Vagina (tissue), 2 donors: ENCODE results near the gene NRP2. TPM values are rescaled to one million over a fixed set of nuclear protein-coding genes. Genes with fewer than 3 reads are reported as not detected.
A peak's percentile ranks its signal among the peaks of the same experiment; 100 is the strongest.

Source experiments
- DNase-seq, 2 donors: peaks; one replicate each; pipeline ENCODE4 v3.0.0-alpha.2; 2017; ENCODE audit errors: extremely low spot score in 2 of 2
- H3K27ac ChIP-seq: fragments of 200-600 bp; sonication (generic); one replicate; pipeline ENCODE4 v1.5.1; 2019
- H3K27me3 ChIP-seq: fragments of 200-600 bp; sonication (generic); one replicate; pipeline ENCODE4 v1.5.1; 2019
- H3K36me3 ChIP-seq, 2 donors: fragments of 200-600 bp; sonication (generic); one replicate each; pipeline ENCODE4 v1.5.1; 2017 to 2019
- H3K4me1 ChIP-seq: fragments of 200-600 bp; sonication (generic); one replicate; pipeline ENCODE4 v1.5.1; 2019
- H3K4me3 ChIP-seq, 2 donors: fragments of 200-600 bp; sonication (generic); 1 replicate in 1 of 2; 2 replicates in 1 of 2; pipeline ENCODE4 v1.5.1; 2016 to 2019
- H3K9me3 ChIP-seq: fragments of 200-600 bp; sonication (generic); one replicate; pipeline ENCODE4 v1.5.1; 2019
- POLR2A ChIP-seq, 2 donors: fragments of 450-650 bp; IDR thresholded peaks; one replicate each; pipeline ENCODE4 v1.6.1; 2017; ENCODE audit warnings: antibody characterized with exemption in 2 of 2, mild to moderate bottlenecking in 2 of 2, moderate library complexity in 2 of 2
- POLR2AphosphoS5 ChIP-seq, 2 donors: sonication (generic); formaldehyde crosslinking; IDR thresholded peaks; one replicate each; pipeline ENCODE4 v1.9.0; 2017; ENCODE audit warnings: antibody characterized with exemption in 2 of 2, mild to moderate bottlenecking in 2 of 2, low read depth in 1 of 2; ENCODE audit not compliant: insufficient read depth in 1 of 2
- intact Hi-C: fragments of 100-400 bp; cut with DNase I; formaldehyde crosslinking; loops from one replicate; pipeline ENCODE4 v1.15.1; 2023
- total RNA-seq: library from RNA; depleted of rRNA; stranded (reverse); fragments of >200 nt; gene quantifications from one replicate; pipeline ENCODE4 v1.2.3, GENCODE V29; 2016
- TF ChIP-seq, protein P1 (sequence below), 3 experiments: fragments of 450-650 bp in 2 of 3; fragments of 200-600 bp in 1 of 3; sonication (generic) in 1 of 3; IDR thresholded peaks; one replicate each; pipeline ENCODE4 v1.5.1; 2017 to 2019; ENCODE audit warnings: antibody characterized with exemption in 3 of 3, mild to moderate bottlenecking in 2 of 3, moderate library complexity in 2 of 3

Gene NRP2
- total RNA-seq, 1 donor from 2014 or later, result 65.6 TPM

DNA sequence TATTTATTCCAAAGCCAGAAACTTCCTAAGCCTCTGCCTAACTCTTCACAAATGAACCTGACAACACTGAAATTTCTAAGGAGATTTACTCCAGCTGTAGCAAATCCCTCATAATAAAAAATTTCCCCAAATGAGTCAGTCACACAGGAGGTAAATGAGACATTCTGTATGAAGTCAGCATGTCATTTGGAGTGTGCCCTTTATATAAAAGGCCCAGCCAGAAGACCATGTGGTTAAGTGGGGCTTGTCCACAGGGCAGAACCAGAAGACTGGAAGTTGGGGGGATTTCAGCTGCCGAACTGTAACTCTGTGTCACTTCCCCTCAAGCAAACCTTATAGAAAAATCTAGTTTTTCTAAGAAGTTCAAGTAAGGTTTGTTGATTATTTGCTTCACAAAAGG, 30.2 kb downstream of the NRP2 start:
- Histone ChIP-seq H3K9me3 (no peaks in the 10 kb centered on the region), H3K36me3 (no peaks in the 10 kb centered on the region), H3K27ac (no peak overlapping the region), H3K27me3 (no peaks in the 10 kb centered on the region), H3K4me1 (peaks cover 11% of the 10 kb centered on the region), H3K4me3 (no peak overlapping the region)
- intact Hi-C loops, result no loop called here
- TF ChIP-seq, protein P1, sequence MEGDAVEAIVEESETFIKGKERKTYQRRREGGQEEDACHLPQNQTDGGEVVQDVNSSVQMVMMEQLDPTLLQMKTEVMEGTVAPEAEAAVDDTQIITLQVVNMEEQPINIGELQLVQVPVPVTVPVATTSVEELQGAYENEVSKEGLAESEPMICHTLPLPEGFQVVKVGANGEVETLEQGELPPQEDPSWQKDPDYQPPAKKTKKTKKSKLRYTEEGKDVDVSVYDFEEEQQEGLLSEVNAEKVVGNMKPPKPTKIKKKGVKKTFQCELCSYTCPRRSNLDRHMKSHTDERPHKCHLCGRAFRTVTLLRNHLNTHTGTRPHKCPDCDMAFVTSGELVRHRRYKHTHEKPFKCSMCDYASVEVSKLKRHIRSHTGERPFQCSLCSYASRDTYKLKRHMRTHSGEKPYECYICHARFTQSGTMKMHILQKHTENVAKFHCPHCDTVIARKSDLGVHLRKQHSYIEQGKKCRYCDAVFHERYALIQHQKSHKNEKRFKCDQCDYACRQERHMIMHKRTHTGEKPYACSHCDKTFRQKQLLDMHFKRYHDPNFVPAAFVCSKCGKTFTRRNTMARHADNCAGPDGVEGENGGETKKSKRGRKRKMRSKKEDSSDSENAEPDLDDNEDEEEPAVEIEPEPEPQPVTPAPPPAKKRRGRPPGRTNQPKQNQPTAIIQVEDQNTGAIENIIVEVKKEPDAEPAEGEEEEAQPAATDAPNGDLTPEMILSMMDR (IDR thresholded peaks at IDR 0.05), result no peak
- no peak for TF ChIP-seq POLR2A (IDR thresholded peaks at IDR 0.05)
- TF ChIP-seq POLR2AphosphoS5 (IDR thresholded peaks at IDR 0.05; ENCODE audit: insufficient read depth in 1 of 2, low read depth in 1 of 2), result no peak
- DNase-seq, result no peak

DNA sequence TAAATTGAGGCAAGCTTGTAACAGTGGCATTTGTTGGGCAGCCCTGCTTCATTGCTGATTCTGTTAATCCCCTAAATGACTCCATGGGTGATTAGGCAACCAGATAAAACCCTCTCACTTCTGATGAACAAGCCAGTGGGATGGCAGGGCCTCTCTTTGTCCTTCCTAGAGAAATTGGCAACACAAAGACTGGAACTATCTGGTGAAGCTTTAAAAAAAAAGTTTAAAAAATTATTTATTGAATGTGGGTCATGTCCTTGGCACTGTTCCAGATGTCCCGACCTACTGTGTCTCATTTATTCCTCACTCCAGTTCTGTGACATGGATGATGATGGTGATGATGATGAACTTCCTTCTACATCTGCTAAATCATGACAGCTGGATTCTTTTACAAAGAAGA, 30.8 kb downstream of the NRP2 start:
- no peak overlapping the region for H3K27ac ChIP-seq

DNA sequence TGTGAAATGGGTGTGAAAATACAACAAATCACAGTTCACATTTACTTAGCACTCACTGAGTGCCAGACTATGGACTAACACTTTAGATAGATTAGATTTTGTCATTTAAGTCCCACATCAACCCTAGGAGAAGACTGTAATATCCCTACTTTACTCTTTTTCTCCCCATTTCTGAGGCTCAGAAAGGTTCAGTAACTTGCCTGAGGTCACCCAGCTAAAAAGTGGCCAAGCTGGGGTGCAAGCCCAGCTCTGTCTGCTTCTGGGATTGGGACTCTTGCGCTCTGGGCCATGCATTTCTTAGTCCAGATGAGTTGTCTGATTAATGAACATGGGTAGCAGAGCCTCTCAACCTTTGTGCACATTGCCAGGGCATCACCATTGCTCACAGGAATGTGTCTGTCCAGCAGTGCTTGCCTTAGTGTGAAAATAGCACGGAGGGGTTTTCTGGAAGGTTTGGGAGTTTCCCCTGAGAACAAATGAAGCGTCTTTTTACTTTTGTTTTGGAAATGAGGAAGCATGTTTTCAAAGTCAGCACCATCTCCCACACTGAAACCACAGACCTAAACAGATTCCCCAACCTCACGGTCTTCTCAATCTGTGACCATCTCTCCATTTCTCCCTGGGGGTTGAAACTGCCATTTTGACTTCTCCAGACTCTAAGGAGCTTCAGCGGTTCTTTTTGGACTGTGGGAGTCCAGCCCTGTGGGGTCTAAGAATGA, 31.9 kb downstream of the NRP2 start:
- intact Hi-C loops, result no loop called here
- TF ChIP-seq POLR2A (IDR thresholded peaks at IDR 0.05), result no peak
- H3K4me3 ChIP-seq, result no peak overlapping the region
- H3K27me3 ChIP-seq, result no peaks in the 10 kb centered on the region
- no peaks in the 10 kb centered on the region for H3K9me3 ChIP-seq
- DNase-seq, result no peak
- no peaks in the 10 kb centered on the region for H3K36me3 ChIP-seq
- peak overlapping the region; percentile 22 for H3K27ac ChIP-seq
- peaks cover 10% of the 10 kb centered on the region for H3K4me1 ChIP-seq

More for the DNA sequence above, 30.8 kb downstream of the NRP2 start:
- intact Hi-C loops, result no loop called here
- no peak overlapping the region for H3K4me3 ChIP-seq
- no peak for DNase-seq
- TF ChIP-seq POLR2A (IDR thresholded peaks at IDR 0.05) (no peak), POLR2AphosphoS5 (IDR thresholded peaks at IDR 0.05; ENCODE audit: insufficient read depth in 1 of 2, low read depth in 1 of 2) (no peak)
- TF ChIP-seq, protein P1 (IDR thresholded peaks at IDR 0.05), result no peak
- no peaks in the 10 kb centered on the region for H3K27me3 ChIP-seq
- H3K36me3 ChIP-seq, result no peaks in the 10 kb centered on the region
- H3K4me1 ChIP-seq, result peaks cover 6% of the 10 kb centered on the region
- no peaks in the 10 kb centered on the region for H3K9me3 ChIP-seq

DNA sequence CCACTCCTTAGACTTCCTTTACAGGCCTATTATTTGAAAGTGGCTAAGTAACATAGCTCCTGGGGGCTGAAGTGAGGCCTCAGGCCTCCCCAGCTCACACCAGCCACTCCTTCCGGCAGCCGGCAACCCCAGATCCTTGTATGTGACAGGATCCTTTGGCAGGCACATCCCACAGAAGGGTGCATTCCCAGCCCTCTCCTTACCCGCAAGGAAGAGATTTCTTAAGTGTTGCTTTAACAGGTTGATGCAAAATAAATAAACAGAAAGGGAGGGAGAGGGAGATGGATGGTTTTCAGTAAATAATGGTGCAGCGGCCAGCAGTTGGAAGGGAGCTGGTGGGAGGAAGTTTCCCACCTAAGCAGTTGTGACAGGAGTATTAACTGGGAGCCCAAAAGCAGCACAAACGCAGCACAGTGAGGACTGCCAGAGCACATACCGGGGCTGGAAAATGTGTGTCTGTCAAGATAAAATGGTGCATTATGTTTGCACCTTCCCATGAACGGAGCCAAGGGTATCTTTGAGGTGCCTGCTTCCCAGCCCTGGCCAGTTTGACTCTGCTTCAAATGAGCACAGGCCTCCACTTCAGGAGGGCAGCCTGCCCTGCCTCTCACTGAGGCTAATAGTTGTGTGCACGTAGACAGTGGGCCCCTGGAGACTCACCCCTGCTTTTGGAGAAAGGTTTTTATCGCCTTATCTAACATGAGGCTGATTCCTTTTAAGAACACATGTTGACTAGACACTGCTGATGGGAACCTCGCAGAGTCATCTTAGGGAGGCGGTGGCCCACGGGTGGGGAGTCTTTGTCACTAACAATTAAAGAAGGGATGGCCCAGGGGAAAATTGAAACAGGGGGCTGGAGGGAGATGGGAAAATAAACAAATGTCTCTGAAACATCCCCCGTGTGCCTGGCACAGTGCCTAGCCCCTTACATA, 32.8 kb downstream of the NRP2 start:
- peaks cover 10% of the 10 kb centered on the region for H3K4me1 ChIP-seq
- H3K4me3 ChIP-seq, result no peak overlapping the region
- H3K27me3 ChIP-seq, result no peaks in the 10 kb centered on the region
- H3K9me3 ChIP-seq, result no peaks in the 10 kb centered on the region
- intact Hi-C loops, result no loop called here
- DNase-seq, result no peak
- H3K36me3 ChIP-seq, result no peaks in the 10 kb centered on the region
- TF ChIP-seq, protein P1 (IDR thresholded peaks at IDR 0.05), result no peak
- no peak for TF ChIP-seq POLR2AphosphoS5 (IDR thresholded peaks at IDR 0.05; ENCODE audit: insufficient read depth in 1 of 2, low read depth in 1 of 2)
- no peak for TF ChIP-seq POLR2A (IDR thresholded peaks at IDR 0.05)
- H3K27ac ChIP-seq, result peak overlapping the region; percentile 22

DNA sequence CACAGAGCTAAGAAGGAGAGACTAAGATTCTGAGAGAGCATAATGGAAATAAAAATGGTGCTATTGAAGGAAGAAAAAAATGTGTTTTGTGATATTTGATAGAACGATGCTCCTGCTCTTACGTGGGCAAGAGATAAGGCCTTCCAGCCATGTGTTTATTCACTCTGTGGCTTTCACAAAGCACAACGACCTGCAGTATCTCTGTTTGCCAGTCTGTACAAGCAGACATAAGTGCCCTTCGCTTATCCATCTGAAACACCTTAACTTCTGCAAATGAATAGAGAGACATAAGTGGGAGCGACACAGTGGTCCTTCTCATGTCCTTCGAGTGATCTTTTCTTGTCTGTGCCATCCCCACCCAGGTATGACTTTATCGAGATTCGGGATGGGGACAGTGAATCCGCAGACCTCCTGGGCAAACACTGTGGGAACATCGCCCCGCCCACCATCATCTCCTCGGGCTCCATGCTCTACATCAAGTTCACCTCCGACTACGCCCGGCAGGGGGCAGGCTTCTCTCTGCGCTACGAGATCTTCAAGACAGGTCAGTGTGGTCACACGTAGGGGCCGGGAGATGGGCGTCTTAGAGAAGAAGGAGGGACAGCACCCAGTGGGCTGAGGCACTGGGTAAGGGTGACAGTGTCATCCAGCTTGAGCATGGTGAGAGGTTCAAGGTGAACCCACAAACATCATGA, 33.7 kb downstream of the NRP2 start:
- Histone ChIP-seq H3K27me3 (no peaks in the 10 kb centered on the region), H3K4me3 (no peak overlapping the region), H3K27ac (no peak overlapping the region), H3K36me3 (no peaks in the 10 kb centered on the region), H3K9me3 (no peaks in the 10 kb centered on the region), H3K4me1 (peaks cover 10% of the 10 kb centered on the region)
- intact Hi-C loops, result no loop called here
- TF ChIP-seq POLR2A (IDR thresholded peaks at IDR 0.05), result no peak
- TF ChIP-seq POLR2AphosphoS5 (IDR thresholded peaks at IDR 0.05; ENCODE audit: insufficient read depth in 1 of 2, low read depth in 1 of 2), result no peak
- TF ChIP-seq, protein P1 (IDR thresholded peaks at IDR 0.05), result no peak
- DNase-seq, result no peak
